Fibroblast of peridontal ligament (primary cell): ENCODE measurements around the gene IRX4.

Source experiments
- DNase-seq: peaks from one replicate; pipeline ENCODE4 v3.0.0-alpha.2; 2010; ENCODE audit errors: extremely low read depth

IRX4 gene

DNA sequence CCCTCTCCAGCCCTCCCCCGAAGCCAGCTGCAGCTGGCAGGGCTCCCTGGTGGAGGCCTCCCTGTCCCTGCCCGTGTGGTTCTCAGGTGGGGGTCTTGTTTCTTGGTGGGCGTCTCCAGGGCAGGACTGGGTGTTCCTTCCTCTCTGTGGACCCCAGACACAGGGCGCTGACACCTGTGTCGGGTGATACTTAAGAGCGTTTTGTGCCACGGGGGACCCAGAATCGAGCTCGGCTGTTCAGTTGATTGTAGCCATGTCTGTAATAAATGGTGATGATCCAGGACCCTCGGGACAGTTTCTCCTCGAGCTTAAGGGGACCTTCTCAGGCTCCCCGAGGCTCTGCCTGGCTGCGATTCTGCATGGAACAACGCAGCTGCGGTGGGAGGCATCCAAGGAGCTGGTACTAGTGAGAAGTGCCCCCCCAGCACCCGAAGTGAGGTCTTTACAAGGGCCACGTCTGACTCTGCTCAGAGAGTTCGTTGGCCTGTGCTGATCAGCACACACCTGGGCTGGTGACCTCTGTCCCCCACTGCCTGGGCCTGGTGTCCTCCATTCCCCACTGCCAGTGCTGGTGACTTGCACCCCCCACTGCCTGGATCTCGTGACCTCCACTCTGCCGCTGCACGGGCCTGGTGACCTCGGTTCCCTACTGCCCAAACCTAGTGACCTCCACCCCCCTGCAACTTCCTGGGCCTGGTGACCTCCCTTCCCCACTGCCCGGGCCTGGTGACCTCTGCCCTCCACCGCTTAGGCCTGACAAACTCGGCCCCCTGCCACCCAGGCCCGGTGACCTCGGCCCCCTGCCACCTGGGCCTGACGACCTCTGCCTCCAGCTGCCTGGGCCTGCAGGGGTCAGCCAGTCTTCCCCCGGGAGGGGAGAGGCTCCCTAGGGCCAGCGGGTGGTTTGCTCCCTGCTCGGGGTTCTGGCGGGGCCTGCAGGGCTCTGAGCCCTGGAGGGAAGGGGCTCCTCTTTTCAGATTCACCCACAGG lies 45.5 kb downstream of the IRX4 start:
- no peak for DNase-seq

DNA sequence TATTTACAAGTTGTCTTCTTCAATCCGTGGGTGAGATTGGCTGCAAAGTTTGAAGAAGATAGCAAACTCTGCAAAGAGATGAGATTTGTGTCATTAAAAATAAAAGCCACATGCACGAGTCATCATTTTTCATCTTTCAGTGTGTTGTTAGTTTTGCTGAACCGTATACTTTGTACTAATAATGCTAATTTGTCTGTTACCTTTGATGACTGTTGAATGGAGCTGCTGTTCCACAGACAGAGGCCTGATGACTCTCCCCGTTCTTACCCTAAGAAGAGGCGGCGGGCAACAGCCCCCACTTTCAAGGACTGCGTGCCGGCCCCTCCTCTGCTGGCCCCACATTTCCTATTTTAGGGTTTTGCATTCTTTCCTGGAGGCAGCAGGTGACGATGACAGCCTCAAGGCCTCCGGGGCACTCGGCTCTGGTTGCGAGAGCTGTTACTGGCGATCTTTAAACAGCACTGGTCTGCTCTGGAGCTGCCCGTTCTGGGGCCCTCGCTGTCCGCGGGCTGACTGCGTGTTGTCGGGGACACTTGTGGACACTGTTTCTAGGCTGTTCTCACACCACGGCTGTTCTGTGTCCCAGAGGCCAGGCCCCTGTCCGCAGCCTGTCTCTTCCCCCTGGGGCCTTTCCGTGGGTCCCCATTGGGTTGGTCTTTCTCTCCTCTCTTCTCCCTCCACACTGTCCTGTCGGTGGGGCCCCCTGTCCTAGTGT lies 46.4 kb downstream of the IRX4 start:
- DNase-seq = no peak

DNA sequence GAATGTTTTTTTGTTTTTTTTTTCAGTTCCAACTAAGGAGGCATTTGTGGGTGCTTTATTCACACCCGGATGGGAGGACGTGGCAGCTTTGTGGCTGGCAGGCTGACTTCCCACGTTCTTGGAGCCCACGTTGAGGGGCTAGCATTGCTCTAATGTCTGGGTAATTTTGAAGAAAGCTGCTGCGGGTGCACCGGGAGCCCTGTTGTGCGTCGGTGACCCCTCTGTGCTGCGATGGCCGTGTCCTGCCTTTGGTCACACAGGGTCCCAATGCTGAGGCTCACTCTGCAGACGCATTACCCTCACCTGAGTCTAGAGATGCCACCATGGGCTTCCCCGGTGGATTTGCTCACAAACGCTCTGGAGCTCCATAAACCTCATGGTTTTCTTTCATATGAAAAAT lies 47.3 kb downstream of the IRX4 start:
- DNase-seq = no peak

DNA sequence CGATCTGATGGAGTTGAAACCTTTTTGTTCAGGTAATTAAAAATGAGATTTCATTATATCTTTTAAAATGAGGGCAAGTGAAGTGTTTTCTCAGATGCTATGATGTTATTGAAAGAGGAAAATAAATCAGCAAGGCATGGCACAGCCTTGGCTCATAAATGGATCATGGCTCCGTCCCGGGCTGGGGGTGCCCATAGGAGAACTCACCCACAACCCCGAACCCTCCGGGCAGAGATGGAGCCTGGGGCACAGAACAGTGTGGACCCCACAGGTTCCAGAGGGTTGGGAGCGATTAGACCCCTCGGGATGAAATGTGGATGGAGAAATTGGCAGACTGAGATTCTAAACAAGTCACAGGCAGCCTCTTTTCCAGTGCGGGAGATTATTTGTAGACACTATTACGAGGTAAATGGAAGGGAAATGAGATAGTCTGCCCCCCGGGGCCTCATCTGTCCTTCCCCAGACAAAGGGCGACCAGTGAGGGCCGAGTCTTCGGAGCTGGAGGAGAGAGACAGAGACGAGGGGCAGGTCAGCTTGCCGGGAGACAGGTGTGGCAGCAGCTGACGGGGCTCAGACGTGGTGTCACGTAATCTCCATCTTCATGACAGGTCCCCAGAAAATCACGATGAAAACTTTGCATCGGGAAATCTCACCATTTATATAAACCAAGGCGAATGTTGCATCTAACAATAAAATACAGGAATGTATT lies 47.9 kb downstream of the IRX4 start:
- DNase-seq = no peak

DNA sequence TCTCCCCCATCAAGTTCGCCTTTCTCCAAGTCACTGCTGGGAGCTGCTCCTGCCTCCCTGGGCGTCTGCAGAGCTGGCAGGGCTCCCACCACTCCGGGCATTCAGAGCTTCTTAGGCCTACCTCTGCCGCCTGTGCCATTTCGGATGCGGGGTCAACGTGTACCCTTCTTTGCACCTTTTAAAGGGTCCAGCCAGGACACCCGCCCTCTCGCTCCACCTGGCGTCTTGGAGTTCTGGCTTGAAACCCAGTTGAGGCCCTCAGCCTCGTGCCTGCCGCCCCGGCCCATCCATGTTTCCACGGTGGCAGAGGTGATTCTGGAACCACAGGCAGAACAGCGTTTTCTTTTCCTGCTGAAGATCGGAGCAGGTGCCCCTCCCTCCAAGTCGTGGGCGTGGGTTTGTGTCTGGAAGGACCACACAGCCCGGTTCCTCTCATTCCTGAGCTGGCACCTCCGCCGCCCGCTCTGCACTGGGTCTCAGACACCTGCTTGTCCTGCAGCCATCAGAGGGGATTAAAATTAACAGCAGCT lies 48.6 kb downstream of the IRX4 start:
- DNase-seq = no peak

DNA sequence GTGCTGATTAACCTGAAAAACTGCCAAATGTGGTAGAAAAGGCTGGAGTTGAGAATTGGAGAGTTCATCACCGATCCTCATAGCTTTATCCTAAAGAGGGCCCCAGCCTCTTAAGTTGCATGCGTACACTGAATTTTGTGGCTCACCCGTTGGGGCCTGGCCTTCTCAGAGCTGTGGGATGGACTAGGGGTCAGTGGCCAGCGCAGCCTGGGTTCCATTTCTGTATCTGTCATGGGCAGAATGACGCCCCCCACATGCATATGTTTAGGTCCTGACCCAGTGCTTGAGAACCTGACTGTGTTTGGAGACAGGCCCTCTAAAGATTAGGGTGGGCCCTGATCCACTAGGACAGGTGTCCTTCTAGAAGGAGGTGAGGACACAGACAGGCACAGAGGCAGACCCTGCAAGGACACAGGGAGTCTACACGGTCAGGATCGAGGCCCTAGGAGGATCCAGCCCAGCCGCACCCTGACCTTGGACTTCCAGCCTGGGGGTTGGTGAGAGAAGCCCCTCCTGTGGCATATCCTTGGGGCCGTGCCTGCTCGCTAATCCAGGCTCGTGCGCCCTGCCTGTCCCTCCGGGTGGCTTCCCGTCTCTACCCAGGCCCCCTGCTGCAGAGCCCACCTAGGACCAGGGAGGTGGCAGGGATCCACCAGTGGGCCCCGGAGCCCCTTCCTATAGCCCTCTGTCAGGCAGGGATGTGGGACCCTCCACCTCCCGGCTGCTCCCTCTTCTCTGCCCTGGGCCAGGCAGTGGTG lies 49.3 kb downstream of the IRX4 start:
- no peak for DNase-seq

DNA sequence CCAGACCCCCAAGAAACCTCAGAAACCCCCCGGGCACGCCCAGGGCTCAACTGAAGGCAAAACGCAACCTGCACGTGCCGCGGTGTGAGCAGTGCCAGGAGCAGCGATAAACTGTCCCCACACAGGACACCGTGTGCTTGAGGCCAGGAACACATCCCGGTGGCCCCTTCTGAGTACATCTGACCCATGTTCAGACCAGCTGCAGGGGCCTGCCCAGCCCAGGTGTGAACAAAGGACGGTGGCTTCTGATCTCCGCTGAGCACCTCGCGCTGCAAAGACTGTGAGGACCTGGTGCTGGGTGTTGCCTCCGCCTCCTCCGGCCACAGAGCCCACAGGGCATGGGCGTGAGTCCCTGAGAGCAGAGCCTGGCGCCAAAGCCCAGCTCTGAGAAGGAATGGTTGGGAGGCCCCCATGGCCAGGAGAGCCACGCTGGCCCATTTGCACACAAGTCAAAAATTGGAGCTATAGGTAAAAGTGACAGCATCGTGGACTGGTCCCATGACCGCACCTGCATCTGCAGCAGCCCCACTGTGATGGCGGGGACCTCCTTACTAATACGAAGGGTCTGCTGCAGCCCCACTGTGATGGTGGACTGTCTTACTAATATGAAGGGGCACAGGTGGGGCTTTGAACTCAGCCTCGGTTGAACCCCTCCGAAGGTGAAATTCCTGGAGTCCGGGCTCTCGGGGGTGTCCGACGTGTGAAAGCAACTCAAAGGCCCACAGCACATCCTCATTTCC lies 50.0 kb downstream of the IRX4 start:
- DNase-seq = no peak

DNA sequence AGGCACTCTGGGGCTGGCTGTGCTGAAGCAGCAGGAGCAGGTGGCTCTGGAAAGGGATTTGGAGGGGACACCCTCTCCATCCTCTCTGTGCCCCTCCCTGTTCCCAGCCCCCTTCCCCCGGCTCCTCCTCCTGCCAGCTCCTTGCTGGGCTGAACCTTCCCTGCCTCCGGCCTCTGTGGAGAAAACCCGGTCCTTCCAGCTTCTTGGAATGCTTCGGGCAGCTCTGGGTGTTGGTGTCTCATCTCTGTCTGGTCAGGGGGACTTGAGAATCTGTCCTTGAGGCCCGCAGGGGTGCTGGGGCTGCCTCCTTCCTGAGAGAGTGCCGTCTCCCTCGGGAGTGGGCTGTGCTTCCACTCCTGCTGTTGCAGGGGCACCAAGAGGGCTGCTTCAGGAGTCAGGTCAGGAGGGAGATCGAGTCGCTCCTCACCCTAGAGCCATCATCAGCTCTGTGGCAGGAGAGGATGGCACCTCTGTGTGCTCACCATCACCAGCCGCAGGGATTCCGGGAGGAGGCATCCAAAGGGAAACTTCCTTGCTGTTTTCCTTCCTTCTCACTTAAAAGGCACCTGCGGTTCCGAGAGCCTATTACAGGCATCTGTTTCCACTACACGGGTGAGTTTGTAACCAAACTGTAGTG lies 50.9 kb downstream of the IRX4 start:
- DNase-seq = no peak

DNA sequence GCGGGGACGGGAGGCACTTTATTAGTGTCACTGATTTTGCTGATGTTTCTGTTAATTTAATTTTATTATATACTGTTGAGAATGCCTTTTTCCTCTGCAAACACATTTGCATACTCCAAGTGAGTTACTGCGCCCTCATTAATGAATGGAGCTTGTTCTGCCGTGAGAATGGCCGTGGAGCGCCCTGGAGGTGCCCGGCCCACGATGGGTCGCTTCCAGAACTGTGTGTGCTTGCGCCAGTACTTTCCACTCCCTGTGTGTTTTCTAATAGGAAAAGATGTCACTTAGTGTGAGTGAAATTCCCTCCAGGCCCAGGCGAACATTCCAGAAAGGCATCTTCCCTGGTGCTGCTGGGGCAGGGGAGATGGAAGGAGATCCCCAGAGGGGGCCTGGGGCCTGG lies 51.5 kb downstream of the IRX4 start:
- DNase-seq = no peak

DNA sequence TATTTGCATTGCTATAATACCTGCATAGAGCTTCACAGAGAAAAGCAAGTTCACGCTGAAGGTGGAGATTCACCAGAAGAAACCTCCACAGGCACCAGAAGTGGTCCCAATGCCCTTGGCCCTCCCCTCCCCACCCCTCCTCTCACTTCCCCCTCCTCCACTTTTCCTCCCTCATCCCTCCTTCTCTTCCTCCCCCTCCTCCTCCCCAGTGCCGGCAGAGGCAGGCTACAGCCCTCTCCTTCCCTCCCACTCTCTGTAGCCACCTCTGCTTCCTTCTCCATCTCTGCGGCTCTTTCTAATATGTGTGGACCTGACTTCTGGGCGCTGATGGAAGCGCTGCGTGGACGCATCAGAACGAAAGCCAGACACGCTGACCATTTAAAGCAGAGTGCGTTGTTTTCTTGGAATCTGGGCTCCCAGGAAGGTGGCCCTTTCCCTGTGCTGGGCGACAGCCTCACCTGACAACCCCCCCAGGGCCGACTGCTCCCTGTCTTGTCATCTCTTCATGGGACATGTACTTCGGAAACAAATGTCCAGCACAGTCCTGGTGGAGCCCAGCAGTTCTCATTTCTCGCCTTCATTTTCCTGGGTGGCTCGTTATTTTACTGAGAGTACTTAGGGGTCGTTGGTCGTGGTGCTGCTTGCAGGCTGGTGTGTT lies 52.0 kb downstream of the IRX4 start:
- no peak for DNase-seq

DNA sequence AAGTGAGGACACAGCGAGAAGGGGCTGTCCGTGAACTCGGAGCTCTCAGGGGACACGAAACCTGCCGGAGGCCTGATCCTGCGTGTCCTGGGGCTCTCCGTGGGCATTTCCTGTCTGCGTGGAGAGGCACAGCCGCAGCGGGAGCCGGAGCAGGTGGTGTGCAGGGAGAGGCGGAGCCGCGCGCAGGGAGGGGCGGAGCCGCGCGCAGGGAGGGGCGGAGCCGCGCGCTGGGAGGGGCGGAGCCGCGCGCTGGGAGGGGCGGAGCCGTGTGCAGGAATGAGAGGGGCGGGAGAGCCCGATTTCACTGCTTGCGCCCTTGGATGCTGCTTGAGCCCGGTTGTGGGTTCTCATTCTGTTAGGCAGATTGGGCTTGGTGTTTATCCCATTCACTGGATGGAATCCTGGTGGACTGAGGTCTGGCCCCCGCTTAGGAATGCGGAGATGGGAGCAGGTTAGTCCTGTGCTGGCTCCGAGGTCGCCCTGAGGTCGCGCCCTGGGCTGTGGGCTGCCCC lies 54.8 kb downstream of the IRX4 start:
- DNase-seq = no peak
